Measurements from ENCODE around the gene SYNE3.

DNA sequence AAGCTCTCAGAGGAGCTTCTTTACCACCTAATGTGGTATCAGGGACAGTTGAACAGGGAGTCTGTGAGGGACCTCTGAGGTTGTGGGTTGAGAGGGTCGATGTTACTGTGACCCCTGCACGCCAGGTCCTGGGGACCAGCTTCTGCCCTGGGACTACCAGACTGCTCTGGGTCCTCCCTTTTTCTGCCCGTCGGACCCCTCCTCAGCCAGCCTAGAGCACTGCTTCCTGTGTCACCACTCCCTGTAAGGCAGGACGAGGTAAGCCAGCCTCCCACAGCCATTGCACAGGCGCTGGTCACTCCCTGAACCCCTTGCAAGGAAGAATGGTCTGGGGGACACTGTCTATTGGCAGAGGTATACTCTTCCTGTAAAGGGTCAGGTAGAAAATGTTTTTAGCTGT lies 38.1 kb downstream of the SYNE3 start:
- TF ChIP-seq, protein P1, sequence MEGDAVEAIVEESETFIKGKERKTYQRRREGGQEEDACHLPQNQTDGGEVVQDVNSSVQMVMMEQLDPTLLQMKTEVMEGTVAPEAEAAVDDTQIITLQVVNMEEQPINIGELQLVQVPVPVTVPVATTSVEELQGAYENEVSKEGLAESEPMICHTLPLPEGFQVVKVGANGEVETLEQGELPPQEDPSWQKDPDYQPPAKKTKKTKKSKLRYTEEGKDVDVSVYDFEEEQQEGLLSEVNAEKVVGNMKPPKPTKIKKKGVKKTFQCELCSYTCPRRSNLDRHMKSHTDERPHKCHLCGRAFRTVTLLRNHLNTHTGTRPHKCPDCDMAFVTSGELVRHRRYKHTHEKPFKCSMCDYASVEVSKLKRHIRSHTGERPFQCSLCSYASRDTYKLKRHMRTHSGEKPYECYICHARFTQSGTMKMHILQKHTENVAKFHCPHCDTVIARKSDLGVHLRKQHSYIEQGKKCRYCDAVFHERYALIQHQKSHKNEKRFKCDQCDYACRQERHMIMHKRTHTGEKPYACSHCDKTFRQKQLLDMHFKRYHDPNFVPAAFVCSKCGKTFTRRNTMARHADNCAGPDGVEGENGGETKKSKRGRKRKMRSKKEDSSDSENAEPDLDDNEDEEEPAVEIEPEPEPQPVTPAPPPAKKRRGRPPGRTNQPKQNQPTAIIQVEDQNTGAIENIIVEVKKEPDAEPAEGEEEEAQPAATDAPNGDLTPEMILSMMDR (IDR thresholded peaks at IDR 0.05), result no peak
- TF ChIP-seq POLR2AphosphoS5 (IDR thresholded peaks at IDR 0.05; ENCODE audit: low read depth, low read length) (no peak), SIN3A (IDR thresholded peaks at IDR 0.05; ENCODE audit: borderline replicate concordance, insufficient read depth, low read depth, low read length) (no peak)
- TF ChIP-seq, protein P2, sequence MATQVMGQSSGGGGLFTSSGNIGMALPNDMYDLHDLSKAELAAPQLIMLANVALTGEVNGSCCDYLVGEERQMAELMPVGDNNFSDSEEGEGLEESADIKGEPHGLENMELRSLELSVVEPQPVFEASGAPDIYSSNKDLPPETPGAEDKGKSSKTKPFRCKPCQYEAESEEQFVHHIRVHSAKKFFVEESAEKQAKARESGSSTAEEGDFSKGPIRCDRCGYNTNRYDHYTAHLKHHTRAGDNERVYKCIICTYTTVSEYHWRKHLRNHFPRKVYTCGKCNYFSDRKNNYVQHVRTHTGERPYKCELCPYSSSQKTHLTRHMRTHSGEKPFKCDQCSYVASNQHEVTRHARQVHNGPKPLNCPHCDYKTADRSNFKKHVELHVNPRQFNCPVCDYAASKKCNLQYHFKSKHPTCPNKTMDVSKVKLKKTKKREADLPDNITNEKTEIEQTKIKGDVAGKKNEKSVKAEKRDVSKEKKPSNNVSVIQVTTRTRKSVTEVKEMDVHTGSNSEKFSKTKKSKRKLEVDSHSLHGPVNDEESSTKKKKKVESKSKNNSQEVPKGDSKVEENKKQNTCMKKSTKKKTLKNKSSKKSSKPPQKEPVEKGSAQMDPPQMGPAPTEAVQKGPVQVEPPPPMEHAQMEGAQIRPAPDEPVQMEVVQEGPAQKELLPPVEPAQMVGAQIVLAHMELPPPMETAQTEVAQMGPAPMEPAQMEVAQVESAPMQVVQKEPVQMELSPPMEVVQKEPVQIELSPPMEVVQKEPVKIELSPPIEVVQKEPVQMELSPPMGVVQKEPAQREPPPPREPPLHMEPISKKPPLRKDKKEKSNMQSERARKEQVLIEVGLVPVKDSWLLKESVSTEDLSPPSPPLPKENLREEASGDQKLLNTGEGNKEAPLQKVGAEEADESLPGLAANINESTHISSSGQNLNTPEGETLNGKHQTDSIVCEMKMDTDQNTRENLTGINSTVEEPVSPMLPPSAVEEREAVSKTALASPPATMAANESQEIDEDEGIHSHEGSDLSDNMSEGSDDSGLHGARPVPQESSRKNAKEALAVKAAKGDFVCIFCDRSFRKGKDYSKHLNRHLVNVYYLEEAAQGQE (IDR thresholded peaks at IDR 0.05; ENCODE audit: insufficient read depth in 1 of 2, low read depth in 2 of 2, low read length in 1 of 2), result no peak
